Raji (cell line): ENCODE results near the gene RSRP1.
"Not testable (repeated sequence)": the region's sequence is repeated elsewhere in the genome, so short reads cannot be mapped to it uniquely, and the experiment has no call there.

Source experiments
- POLR2A ChIP-seq: IDR thresholded peaks from 2 replicates; pipeline ENCODE4 v1.6.1; 2011; ENCODE audit warnings: low read depth, low read length, control low read depth; ENCODE audit not compliant: insufficient read depth

The RSRP1 gene, protein sequence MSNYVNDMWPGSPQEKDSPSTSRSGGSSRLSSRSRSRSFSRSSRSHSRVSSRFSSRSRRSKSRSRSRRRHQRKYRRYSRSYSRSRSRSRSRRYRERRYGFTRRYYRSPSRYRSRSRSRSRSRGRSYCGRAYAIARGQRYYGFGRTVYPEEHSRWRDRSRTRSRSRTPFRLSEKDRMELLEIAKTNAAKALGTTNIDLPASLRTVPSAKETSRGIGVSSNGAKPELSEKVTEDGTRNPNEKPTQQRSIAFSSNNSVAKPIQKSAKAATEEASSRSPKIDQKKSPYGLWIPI

DNA sequence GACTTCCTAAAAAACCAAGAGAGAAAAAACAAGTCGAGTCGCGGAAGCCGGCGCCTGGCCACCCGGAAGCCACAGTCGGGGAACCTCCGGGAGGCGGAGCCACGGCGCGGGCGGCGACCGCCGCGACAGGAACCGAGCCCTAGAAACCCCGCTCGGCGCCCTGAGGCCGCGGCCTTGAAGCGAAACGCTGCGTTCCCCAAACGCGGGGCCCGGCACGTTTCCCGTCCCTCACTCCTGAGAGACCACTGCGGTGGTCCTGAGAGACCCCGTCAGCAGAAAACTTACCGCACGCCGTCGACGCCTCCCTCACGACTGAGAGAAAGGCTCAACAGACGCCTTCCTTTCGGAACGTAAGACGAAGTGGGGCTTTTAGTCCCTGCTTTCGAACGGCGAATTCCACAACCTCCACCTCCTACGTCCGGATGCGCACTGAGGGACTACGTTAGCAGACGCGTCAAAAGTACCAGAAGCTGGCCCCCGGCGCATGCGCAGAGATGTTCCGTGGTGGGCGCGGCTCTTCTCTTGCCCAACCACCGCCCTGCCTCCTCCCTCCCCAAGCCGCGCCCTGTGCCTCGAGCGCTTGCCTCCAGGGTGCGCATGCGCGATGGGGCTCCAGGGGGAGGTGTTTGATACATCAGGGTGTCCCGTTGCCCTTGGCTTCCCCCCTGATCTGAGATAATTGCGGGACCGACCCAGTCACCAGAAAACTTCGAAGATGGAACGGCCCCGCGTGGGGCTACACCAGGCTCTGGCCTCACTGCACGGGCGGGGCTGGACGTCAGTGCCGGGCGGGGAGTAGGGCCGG, at the start of gene RSRP1:
RSRP1 (minus strand) TSS at position 431 of the 805 bp plus-strand sequence. CDS start 491 bp downstream, outside the sequence.
- peak; percentile 100 for TF ChIP-seq POLR2A

DNA sequence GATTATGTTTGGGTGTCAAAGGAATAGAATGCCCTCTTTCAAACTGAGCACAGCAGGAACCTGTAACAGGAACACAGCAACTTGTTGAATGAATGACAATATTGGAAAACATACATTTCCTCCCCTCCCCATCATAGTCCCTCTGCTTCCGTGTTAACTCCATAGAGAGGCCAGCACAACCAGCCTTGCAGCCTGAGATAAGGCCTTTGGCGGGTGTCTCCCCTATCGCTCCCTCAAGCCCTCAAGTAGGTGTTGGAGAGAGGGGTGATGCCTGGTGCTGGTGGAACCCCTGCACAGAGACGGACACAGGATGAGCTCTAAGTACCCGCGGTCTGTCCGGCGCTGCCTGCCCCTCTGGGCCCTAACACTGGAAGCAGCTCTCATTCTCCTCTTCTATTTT, 25.0 kb upstream of the RSRP1 start, which contains the start of gene RHD:
RHD (plus strand) TSS at position 272 of the 400 bp plus-strand sequence; CDS start at position 311, 39 bp downstream.
- not testable (repeated sequence) for TF ChIP-seq POLR2A

- peak; percentile 66 for TF ChIP-seq POLR2A
Measured at GRCh38 chr1:25267288-25268142, 20.3 kb upstream of the RSRP1 start.

GRCh38 chr1:25266554-25267287, 19.5 kb upstream of the RSRP1 start:
- TF ChIP-seq POLR2A: peak; percentile 32; the same call in 1 of the 2 replicates

- no peak for TF ChIP-seq POLR2A
Measured at GRCh38 chr1:25257196-25257595, 9.9 kb upstream of the RSRP1 start.

GRCh38 chr1:25256578-25256965, 9.3 kb upstream of the RSRP1 start:
- TF ChIP-seq POLR2A: no peak

DNA sequence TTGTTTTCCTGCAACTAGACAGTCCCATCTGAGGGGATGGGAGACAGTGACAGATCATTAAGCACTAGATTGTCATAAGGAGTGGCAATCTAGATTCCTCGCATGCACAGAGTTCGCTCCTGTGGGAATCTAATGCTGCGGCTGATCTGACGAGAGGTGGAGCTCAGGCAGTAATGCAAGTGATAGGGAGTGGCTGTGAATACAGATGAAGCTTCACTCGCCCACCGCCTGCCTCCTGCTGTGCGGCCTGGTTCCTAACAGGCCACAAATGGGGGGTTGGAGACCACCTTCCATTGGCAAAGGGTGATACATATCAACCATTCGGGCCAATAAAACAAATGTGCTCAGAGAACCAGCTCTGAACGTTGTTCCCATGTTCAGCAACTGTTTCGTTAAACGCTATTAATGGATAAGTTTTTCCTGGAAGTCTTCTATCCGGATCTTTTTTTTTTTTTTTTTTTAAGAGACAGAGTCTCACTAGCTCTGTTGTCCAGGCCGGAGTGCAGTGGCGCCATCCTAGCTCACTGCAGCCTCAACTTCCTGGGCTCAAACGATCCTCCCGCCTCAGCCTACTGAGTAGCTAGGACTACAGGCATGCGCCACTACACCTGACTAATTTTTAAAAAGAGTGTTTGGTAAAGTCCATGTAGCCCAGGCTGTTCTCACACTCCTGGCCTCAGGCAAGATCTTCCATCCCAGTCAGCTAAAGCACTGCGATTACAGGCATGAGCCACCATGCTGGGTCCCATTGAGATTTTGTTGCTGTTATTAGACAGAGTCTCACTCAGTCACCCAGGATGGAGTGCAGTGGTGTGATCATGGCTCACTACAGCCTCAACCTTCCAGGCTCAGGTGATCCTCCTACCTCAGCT, 8.7 kb upstream of the RSRP1 start:
- no peak for TF ChIP-seq POLR2A

DNA sequence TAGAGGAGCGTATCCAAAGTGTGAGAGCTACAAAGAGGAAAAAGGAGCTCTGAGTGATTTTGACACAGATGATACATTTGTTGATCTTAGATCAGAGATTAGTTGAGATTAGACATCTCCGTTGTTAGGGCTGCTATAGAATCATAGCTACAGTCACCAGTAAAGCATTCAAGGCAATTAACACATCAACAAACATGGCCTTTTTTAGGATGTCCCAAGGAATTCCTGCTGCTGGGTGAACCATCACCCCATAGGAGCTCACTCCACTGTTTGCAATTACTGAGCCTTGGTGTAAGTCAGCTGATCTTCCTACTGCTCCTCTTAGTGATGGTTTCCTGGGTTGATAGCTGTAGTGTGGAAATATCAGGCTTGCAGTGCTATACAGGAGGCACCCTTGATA, 6.7 kb upstream of the RSRP1 start:
- no peak for TF ChIP-seq POLR2A

GRCh38 chr1:25247829-25248754, 838 bp upstream of the RSRP1 start:
- TF ChIP-seq POLR2A: no peak

DNA sequence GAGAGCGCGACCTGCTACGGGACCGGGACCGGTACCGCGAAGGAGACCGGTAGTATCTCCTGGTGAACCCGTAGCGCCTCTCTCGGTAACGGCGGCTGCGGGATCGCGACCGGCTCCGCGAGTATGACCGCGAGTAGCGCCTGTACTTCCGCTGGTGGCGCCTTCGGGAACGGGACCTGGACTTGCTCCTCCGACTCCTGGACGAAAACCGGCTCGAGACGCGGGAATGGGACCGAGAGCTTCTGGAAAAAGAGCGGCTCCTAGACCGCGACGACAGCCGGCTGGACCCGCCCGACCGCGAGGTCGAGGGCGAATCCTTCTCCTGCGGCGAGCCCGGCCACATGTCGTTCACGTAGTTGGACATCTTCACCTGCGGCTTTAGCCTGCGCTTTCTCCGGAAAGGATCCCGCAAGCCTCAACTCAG, 642 bp downstream of the RSRP1 start:
- no peak for TF ChIP-seq POLR2A

DNA sequence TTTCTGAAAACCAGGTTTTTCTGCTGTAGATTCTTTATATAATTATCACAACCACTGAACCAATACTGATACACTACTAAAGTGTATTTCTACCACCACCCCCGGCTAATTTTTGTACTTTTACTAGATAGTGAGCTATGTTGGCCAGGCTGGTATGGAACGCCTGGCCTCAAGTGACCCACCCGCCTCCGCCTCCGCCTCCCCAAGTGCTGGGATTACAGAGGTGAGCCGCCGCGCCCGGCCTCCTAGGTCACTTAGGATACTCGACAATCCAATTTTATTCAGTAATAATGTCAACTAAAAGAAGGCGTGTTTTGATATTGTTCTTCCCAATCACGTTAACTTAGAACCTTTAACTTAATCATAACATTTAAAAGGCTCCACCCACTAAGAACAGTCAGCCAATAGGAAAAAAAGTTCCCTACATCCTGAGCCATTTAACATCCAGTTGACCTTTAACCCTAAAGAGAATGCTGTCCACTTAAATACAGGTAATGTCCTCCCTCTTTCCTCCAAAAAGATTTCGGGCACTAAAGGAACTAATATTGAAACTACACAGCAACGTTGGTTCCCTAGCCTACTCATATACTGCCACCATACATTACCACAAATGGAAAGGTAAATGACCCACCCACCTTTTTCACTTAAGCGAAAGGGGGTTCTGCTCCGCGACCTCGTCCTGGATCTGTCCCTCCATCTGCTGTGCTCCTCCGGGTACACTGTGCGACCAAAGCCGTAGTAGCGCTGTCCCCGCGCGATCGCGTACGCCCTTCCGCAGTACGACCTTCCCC, 1.2 kb downstream of the RSRP1 start:
- no peak for TF ChIP-seq POLR2A

- TF ChIP-seq POLR2A: no peak
Measured at GRCh38 chr1:25245393-25245792, 1.9 kb downstream of the RSRP1 start.
